Right lobe of liver (tissue), 4 donors: ENCODE data around the gene SURF6.

Experiments used
- POLR2A ChIP-seq: fragments of 450-650 bp; IDR thresholded peaks from one replicate; pipeline ENCODE4 v1.6.1; 2017; ENCODE audit warnings: antibody characterized with exemption, mild to moderate bottlenecking
- TF ChIP-seq, protein P1 (sequence below), 4 donors: fragments of 200-600 bp in 3 of 4; fragments of 450-650 bp in 1 of 4; IDR thresholded peaks; one replicate each; pipeline versions ENCODE4 v1.5.1 to v1.8.0; 2016 to 2022; ENCODE audit warnings: antibody characterized with exemption in 4 of 4, mild to moderate bottlenecking in 2 of 4
- donor health status: DM: no; HTN: no; CAD: no.
- donor health status: DM: no; HTN: no; CAD: no.
- donor health status: DM: no; HTN: yes; CAD: no.

DNA sequence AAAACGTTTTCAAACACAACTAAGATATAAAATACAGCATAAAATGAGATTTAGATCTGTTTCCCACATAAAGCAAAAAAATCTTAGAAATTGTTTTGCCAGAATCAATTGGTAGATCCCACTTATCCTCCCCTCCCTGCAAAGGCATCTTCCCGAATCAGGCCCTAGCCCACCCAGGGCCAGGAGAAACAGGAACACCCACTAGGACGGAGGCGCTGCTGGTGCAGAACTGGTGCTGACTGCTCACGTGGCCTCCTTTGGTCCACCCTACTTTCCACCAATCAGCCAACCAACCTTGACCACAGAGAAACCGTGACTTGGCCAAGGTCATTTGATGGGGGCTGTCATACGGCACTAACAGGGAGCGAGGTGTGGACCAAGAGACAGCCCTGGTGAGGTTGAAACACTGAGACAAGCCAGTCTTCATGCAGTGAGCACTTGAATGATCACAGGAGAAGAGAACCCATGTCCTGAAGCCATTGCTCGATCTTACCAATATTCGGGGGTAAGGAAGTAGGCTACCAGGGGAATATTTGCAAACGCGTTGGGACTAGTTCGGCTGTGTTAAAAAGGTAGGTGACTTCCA, 25.6 kb upstream of the SURF6 start:
- TF ChIP-seq, protein P1, sequence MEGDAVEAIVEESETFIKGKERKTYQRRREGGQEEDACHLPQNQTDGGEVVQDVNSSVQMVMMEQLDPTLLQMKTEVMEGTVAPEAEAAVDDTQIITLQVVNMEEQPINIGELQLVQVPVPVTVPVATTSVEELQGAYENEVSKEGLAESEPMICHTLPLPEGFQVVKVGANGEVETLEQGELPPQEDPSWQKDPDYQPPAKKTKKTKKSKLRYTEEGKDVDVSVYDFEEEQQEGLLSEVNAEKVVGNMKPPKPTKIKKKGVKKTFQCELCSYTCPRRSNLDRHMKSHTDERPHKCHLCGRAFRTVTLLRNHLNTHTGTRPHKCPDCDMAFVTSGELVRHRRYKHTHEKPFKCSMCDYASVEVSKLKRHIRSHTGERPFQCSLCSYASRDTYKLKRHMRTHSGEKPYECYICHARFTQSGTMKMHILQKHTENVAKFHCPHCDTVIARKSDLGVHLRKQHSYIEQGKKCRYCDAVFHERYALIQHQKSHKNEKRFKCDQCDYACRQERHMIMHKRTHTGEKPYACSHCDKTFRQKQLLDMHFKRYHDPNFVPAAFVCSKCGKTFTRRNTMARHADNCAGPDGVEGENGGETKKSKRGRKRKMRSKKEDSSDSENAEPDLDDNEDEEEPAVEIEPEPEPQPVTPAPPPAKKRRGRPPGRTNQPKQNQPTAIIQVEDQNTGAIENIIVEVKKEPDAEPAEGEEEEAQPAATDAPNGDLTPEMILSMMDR (IDR thresholded peaks at IDR 0.05) = no peak
- no peak for TF ChIP-seq POLR2A
